GM19395 (cell line): ENCODE results near the gene LAMC2.

Experiments used
- ATAC-seq: cut with Tn5 transposase; IDR thresholded peaks from one replicate; pipeline ENCODE4 v1.9.1; 2021; ENCODE audit warnings: mild to moderate bottlenecking, moderate library complexity; ENCODE audit not compliant: unreplicated experiment

The LAMC2 gene

GRCh38 chr1:183167676-183168075, 18.4 kb upstream of the LAMC2 start:
- no peak for ATAC-seq

GRCh38 chr1:183168308-183168707, 17.8 kb upstream of the LAMC2 start:
- ATAC-seq: no peak

DNA sequence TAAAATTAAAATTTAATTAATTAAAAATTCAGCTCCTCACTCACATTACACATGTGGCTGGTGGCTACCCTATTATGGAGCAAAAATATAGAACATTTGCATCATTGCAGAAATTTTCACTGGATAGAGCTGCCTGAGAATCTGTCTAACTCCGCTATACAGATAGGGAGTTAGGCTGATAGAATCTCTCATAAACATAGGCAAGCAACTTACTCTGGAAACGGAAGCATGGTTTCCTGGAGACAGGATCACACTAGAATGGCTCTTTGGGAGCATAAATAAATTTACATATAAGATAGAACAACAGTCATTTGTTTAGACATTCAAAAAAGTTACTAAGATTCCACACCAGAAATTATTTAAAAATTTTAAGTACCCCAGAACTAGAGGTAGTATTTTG, 12.2 kb upstream of the LAMC2 start:
- ATAC-seq: no peak

- no peak for ATAC-seq
Observed at GRCh38 chr1:183175631-183176030, 10.4 kb upstream of the LAMC2 start.

- no peak for ATAC-seq
Observed at GRCh38 chr1:183178545-183178944, 7.5 kb upstream of the LAMC2 start.

DNA sequence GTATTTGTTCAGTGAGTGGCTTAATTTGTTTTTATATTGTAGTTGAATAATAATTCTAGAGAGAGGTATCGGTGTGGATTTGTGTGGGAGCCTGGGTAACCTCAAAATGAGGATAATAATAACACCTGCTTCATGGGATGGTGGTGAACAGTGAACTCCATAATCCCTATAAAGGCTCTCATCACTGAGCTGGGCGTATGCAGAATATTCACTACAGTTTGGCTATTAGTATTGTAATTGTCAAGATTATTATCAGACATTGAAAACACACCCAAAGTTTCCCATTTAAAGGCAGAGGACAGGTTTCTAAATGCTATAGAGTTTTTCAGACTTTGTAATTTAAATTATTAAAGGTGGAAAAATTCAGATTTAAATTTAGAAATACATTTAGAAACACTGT, 7.0 kb upstream of the LAMC2 start:
- ATAC-seq: no peak

- ATAC-seq: no peak
Observed at GRCh38 chr1:183180218-183180617, 5.8 kb upstream of the LAMC2 start.

DNA sequence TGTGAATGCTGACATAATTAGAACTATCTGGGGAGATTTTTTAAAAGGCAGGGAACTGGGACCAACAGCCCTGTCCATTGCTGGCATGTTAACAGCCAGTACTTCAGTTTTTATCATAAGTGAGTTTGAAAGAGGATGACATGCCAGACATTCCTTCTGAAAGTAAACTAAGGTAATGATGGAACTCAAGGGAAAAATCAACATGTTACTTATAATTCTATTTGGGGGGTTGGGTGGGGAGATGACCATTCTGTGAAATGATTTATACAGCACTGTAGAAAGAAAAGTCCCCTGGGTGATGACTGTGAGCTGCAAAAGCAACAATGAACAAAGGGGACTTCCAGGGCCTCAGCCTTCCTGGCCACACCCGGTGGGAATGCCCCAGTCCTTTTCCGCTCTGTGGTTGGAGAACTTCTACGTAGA, 5.4 kb upstream of the LAMC2 start:
- peak; percentile 67 for ATAC-seq

- no peak for ATAC-seq
Observed at GRCh38 chr1:183186841-183187240, 777 bp downstream of the LAMC2 start.

DNA sequence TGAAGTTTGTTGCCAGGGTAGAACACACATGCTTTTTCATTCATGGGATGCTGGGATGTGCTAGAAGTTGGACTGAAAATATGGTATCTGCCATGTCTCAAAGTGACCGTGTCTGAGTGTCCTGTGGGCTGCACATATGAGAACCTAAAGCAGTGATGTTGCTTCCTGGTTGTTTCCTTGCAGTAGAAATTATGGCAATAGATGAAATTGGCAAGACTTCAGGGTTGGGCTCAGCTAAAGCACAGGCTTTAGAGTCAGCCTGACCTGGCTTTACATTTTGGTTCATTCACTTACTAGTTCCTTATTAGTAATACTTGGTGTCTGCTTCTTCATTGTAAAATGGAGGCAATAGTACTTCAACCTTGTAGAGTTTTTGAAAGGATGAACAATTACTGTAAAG, 2.2 kb downstream of the LAMC2 start:
- no peak for ATAC-seq

DNA sequence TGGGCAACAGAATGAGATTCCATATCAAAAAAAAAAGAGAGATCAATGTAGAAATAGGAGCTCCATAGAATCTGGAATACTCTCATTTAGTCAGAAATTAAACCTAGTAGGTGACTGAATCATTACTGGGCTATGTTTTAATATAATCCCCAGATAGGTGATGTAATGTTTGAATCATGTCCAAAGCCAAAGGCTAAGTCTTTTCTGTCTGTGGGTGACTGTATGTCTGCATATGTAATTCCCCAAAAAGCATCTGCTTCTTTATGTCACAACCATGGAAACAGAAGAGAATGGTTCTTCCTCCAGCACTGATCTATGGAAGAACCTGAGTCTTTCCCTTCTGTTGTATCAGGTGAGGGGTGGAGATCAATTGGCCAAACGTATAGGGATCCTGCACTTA, 5.8 kb downstream of the LAMC2 start:
- no peak for ATAC-seq

GRCh38 chr1:183193963-183194525, 8.0 kb downstream of the LAMC2 start:
- ATAC-seq: no peak

DNA sequence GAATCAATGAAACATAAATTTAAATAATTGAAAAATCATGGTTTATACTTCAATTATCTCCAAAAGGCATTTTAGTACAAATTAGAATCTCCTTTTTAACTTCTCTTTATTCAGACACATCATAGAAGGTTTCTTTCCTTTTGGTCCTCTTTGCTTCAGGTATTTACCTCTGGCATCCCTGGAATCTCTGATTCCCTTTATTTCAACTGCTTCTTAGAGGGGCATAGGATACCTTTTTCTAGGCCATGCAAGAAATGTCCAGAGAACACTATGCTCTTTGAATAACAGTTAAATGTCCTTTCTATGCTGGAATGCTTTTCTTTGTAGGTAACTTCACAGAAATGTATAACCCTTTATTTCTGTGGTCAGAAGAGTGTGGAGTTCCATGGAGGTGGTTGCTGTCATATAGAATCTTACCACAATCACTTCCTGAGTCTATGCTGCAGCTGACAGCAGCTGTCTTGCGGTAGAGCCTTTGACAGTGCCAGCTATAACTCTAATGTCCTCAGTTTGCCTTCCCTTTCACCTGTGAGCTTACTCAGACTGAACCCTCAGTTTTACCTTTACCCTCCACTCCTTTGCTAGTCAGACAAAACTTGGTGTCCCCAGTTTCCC, 8.6 kb downstream of the LAMC2 start:
- ATAC-seq: peak; percentile 98

GRCh38 chr1:183195142-183195574, 9.1 kb downstream of the LAMC2 start:
- ATAC-seq: peak; percentile 47

GRCh38 chr1:183197762-183198161, 11.7 kb downstream of the LAMC2 start:
- ATAC-seq: no peak

- ATAC-seq: no peak
Observed at GRCh38 chr1:183198463-183198862, 12.4 kb downstream of the LAMC2 start.

- ATAC-seq: no peak
Observed at GRCh38 chr1:183199304-183199703, 13.2 kb downstream of the LAMC2 start.

- no peak for ATAC-seq
Observed at GRCh38 chr1:183200451-183200850, 14.4 kb downstream of the LAMC2 start.

DNA sequence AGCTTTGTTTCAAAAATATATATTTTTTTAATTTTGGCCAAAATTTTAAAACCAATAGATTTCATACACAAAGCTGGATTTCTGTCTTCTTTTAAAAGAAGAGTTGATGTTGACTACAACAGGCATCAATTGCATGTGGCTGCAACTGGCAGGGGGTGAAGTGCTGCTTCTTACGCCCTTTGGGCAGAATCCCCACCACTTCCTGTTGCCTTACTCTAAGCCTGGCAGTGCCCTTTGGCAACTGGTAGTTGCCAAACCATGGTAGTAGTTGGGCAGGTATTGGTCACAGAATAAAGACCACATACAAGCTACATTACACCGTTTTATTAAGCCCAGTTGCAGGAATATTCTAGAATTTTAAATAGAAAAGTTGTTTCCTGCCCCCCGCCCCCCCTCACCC, 17.0 kb downstream of the LAMC2 start:
- no peak for ATAC-seq

GRCh38 chr1:183205196-183205781, 19.2 kb downstream of the LAMC2 start:
- no peak for ATAC-seq

DNA sequence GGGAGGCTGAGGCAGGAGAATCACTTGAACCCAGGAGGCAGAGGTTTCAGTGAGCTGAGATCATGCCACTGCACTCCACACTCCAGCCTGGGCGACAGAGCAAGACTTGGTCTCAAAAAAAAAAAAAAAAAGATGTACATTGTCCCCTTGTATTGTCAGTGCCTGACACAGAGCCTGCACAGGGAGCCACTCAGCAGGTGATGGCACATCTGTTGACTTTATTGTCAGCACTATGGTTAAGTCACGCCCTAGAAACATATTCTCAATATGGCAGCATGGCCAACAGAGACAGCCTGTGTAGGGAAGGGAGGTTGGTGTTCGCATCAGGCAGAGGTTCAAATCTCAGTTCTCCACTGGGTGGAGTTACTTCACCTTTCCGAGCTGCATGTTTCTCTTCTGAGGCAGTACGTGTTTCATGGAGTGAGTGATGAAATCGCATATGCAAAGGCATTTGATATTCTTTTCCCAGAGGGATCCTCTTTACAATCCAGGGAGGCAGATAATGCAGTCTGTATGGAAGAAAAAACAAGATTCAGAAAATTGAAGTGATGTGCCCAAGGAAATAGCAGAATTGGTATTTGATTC, 20.6 kb downstream of the LAMC2 start:
- no peak for ATAC-seq

GRCh38 chr1:183209533-183210158, 23.6 kb downstream of the LAMC2 start:
- peak; percentile 52 for ATAC-seq
